ENCODE data around the gene DUOX2.
"Not testable (repeated sequence)": the region's sequence is repeated elsewhere in the genome, so short reads cannot be mapped to it uniquely, and the experiment has no call there.

Gene DUOX2

DNA sequence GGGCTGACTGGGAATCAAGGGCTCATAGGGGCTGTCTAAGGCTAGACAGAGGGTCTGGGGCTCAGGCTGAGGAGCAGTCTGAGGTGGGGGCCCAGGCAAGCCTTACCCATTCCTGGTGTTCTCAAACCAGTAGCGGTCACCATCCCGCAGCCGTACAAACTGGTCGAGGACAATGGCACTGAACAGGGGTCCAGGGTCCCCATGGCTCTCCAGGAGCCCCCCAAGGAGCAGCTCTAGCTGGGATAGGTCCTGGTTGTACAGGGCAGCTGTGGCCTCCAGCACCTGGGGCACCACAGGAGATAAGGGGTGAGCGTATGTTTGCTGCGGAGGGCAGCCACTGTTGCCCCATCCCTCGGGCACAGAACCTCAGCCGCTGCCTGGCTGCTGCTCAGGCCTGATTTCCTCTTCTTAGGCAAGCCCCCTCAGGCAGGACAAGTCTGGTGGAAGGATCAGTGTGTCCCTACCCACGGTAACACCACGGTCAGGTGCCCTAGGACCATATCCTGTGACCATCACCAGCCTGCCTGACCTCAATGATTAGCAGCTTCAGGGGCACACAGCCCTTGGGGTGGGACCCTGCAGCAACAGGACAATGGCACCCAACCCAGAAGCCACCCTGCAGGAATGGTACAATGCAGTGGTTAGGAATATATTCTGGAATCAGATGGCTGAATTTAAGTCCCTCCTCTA is 5.9 kb downstream of the DUOX2 start:
- H3K27ac ChIP-seq (ENCODE audit: low read depth, low read length) = no peak overlapping the region
- no peaks in the 10 kb centered on the region for H3F3A ChIP-seq (ENCODE audit: control insufficient read depth, insufficient read depth)
- TF ChIP-seq EZH2phosphoT487 (IDR thresholded peaks at IDR 0.05; ENCODE audit: borderline replicate concordance, low read length) = no peak
- TF ChIP-seq, protein P1, sequence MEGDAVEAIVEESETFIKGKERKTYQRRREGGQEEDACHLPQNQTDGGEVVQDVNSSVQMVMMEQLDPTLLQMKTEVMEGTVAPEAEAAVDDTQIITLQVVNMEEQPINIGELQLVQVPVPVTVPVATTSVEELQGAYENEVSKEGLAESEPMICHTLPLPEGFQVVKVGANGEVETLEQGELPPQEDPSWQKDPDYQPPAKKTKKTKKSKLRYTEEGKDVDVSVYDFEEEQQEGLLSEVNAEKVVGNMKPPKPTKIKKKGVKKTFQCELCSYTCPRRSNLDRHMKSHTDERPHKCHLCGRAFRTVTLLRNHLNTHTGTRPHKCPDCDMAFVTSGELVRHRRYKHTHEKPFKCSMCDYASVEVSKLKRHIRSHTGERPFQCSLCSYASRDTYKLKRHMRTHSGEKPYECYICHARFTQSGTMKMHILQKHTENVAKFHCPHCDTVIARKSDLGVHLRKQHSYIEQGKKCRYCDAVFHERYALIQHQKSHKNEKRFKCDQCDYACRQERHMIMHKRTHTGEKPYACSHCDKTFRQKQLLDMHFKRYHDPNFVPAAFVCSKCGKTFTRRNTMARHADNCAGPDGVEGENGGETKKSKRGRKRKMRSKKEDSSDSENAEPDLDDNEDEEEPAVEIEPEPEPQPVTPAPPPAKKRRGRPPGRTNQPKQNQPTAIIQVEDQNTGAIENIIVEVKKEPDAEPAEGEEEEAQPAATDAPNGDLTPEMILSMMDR (IDR thresholded peaks at IDR 0.05; ENCODE audit: low read depth, low read length, poor library complexity, severe bottlenecking) = no peak
- no peaks in the 10 kb centered on the region for H3K79me2 ChIP-seq (ENCODE audit: control insufficient read depth, low read length)
- H3K9me3 ChIP-seq (ENCODE audit: control insufficient read depth, insufficient read depth, low read length) = no peaks in the 10 kb centered on the region
- H3K4me1 ChIP-seq (ENCODE audit: control insufficient read depth, low read length) = peaks cover 7% of the 10 kb centered on the region
- no peak overlapping the region for H3K4me2 ChIP-seq (ENCODE audit: low read length)
- no peaks in the 10 kb centered on the region for H4K20me1 ChIP-seq (ENCODE audit: control insufficient read depth, insufficient read depth, low read depth, low read length)
- H3K36me3 ChIP-seq (ENCODE audit: control insufficient read depth, low read length) = no peaks in the 10 kb centered on the region
- peaks cover 1% of the 10 kb centered on the region; the same call in 1 of the 2 replicates for H3K27me3 ChIP-seq (ENCODE audit: control insufficient read depth, low read length)
- H3K9me2 ChIP-seq (replicated peaks; ENCODE audit: control insufficient read depth, low read length) = no peaks in the 10 kb centered on the region
- no peak overlapping the region for H3K4me3 ChIP-seq (ENCODE audit: low read length)

DNA sequence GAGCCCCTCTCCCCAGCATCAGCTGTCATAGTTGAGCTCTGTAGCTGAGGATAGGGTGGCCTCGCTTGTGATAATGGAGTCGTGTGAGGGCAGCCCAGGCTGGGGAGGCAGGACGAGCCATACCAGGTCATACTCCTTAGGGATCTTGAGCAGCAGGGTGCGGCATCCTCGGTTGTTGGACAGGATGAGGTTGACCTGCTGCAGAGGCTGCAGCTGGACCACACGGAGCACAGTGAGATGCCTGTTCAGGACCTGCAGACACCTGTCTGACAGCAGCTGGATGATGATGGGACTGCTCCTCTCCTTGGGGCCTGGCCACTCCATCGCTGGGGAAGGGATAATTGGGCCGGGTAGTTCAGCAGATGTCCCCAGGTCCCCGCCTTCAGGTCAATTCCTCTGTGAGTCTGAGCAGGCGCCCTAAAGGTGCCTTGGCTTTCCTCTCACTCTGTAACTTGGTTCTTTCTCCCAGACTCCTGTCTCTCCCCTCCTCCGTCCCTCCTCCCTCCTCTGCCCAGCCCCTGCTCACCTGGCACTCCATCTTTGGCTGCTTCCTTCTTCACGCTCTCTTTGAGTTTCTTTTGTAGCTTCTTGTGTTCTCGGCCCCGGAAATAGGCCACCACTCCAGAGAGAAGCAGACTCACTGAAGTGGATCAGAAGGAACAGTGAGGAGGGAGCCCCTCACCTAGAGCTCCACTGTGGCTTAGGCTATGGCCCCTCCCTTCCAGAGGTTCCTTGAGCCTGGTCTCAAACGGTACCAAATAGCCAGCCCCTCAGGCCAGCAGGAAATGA is 7.8 kb downstream of the DUOX2 start:
- no peaks in the 10 kb centered on the region for H3K79me2 ChIP-seq (ENCODE audit: control insufficient read depth, low read length)
- H3K4me2 ChIP-seq (ENCODE audit: low read length) = no peak overlapping the region
- H3K27ac ChIP-seq (ENCODE audit: low read depth, low read length) = no peak overlapping the region
- no peaks in the 10 kb centered on the region for H3K9me3 ChIP-seq (ENCODE audit: control insufficient read depth, insufficient read depth, low read length)
- TF ChIP-seq, protein P1 (IDR thresholded peaks at IDR 0.05; ENCODE audit: low read depth, low read length, poor library complexity, severe bottlenecking) = no peak
- TF ChIP-seq EZH2phosphoT487 (IDR thresholded peaks at IDR 0.05; ENCODE audit: borderline replicate concordance, low read length) = no peak
- no peaks in the 10 kb centered on the region for H3F3A ChIP-seq (ENCODE audit: control insufficient read depth, insufficient read depth)
- H3K4me3 ChIP-seq (ENCODE audit: low read length) = no peak overlapping the region
- no peaks in the 10 kb centered on the region for H3K27me3 ChIP-seq (ENCODE audit: control insufficient read depth, low read length)
- peaks cover 7% of the 10 kb centered on the region for H3K4me1 ChIP-seq (ENCODE audit: control insufficient read depth, low read length)
- no peaks in the 10 kb centered on the region for H3K36me3 ChIP-seq (ENCODE audit: control insufficient read depth, low read length)
- H4K20me1 ChIP-seq (ENCODE audit: control insufficient read depth, insufficient read depth, low read depth, low read length) = no peaks in the 10 kb centered on the region
- H3K9me2 ChIP-seq (replicated peaks; ENCODE audit: control insufficient read depth, low read length) = no peaks in the 10 kb centered on the region

DNA sequence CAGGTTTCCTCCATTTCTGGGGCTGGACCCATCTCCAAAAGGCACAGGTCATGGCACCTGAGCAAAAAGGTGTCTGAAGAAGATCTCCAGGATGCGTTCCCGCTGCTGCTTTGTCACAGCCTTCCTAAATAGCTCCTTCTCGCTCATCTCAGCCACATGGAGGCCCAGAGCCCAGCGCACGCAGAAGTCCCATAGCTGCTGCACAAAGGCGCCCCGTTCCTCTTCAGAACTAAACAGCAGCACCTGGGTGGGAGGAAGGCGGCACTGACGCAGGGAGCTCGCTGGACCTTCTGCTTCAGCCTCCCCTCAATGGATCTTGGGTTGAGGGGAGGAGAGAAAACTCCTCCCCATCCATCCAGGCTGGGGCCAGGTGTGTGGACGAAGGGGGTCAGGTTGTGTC is 8.4 kb downstream of the DUOX2 start:
- no peaks in the 10 kb centered on the region for H3K9me3 ChIP-seq (ENCODE audit: control insufficient read depth, insufficient read depth, low read length)
- H3K27ac ChIP-seq (ENCODE audit: low read depth, low read length) = no peak overlapping the region
- H3K27me3 ChIP-seq (ENCODE audit: control insufficient read depth, low read length) = no peaks in the 10 kb centered on the region
- TF ChIP-seq, protein P1 (IDR thresholded peaks at IDR 0.05; ENCODE audit: low read depth, low read length, poor library complexity, severe bottlenecking) = no peak
- TF ChIP-seq EZH2phosphoT487 (IDR thresholded peaks at IDR 0.05; ENCODE audit: borderline replicate concordance, low read length) = no peak
- no peak overlapping the region for H3K4me3 ChIP-seq (ENCODE audit: low read length)
- no peaks in the 10 kb centered on the region for H4K20me1 ChIP-seq (ENCODE audit: control insufficient read depth, insufficient read depth, low read depth, low read length)
- no peaks in the 10 kb centered on the region for H3F3A ChIP-seq (ENCODE audit: control insufficient read depth, insufficient read depth)
- no peaks in the 10 kb centered on the region for H3K36me3 ChIP-seq (ENCODE audit: control insufficient read depth, low read length)
- H3K4me2 ChIP-seq (ENCODE audit: low read length) = no peak overlapping the region
- no peaks in the 10 kb centered on the region for H3K79me2 ChIP-seq (ENCODE audit: control insufficient read depth, low read length)
- H3K9me2 ChIP-seq (replicated peaks; ENCODE audit: control insufficient read depth, low read length) = no peaks in the 10 kb centered on the region
- H3K4me1 ChIP-seq (ENCODE audit: control insufficient read depth, low read length) = peaks cover 7% of the 10 kb centered on the region

DNA sequence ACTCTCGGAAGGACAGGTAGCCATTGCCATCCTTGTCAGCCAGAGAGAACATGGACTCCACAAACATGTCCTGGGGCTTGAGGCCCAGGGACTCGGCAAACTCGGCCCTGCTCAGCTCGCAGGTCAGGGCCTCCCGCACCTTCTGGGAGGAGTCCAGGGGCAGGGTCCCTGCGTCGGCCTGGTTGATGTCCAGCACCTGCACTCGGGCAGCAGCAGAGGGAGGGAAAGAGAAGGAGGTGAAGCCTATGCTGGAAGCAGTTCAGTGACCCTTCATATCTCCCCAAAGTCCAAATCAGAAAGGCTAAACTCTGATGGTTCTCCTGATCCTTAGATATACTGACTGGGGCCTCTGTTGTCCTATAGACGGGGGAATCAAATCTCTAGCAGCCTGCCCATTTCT is 9.8 kb downstream of the DUOX2 start:
- not testable (repeated sequence) for H3K27me3 ChIP-seq (ENCODE audit: control insufficient read depth, low read length); H3K27ac ChIP-seq (ENCODE audit: low read depth, low read length); H4K20me1 ChIP-seq (ENCODE audit: control insufficient read depth, insufficient read depth, low read depth, low read length); H3K4me1 ChIP-seq (ENCODE audit: control insufficient read depth, low read length); H3K36me3 ChIP-seq (ENCODE audit: control insufficient read depth, low read length); H3K79me2 ChIP-seq (ENCODE audit: control insufficient read depth, low read length); H3F3A ChIP-seq (ENCODE audit: control insufficient read depth, insufficient read depth); H3K4me3 ChIP-seq (ENCODE audit: low read length); H3K9me2 ChIP-seq (replicated peaks; ENCODE audit: control insufficient read depth, low read length); H3K4me2 ChIP-seq (ENCODE audit: low read length); H3K9me3 ChIP-seq (ENCODE audit: control insufficient read depth, insufficient read depth, low read length)
